HepG2 (cell line): ENCODE results near the gene PRUNE1. TPM values are rescaled to one million over a fixed set of nuclear protein-coding genes. Genes with fewer than 3 reads are reported as not detected.

Source experiments
- ARNT ChIP-seq: fragments of 450-650 bp; IDR thresholded peaks from 2 replicates; pipeline ENCODE4 v1.6.1; 2017
- ARNTL ChIP-seq: sonication (generic); formaldehyde crosslinking; IDR thresholded peaks from 2 replicates; pipeline ENCODE4 v1.4.0; 2020; ENCODE audit warnings: mild to moderate bottlenecking, missing genetic modification reagents
- CENPT ChIP-seq: sonication (generic); formaldehyde crosslinking; IDR thresholded peaks from 2 replicates; pipeline ENCODE4 v1.8.0; 2022; ENCODE audit warnings: low read depth, mild to moderate bottlenecking, moderate library complexity, missing genetic modification reagents
- FOSL2 ChIP-seq: sonication (generic); formaldehyde crosslinking; IDR thresholded peaks from 2 replicates; pipeline ENCODE4 v1.4.0; 2020; ENCODE audit warnings: missing genetic modification reagents
- FOXM1 ChIP-seq: sonication (generic); formaldehyde crosslinking; IDR thresholded peaks from 2 replicates; pipeline ENCODE4 v1.5.0; 2020; ENCODE audit warnings: missing genetic modification reagents
- HCFC1 ChIP-seq: fragments of 150-350 bp; IDR thresholded peaks from 2 replicates; pipeline ENCODE4 v1.6.1; 2014; ENCODE audit warnings: low read depth, low read length
- IRX3 ChIP-seq: sonication (generic); formaldehyde crosslinking; IDR thresholded peaks from 2 replicates; pipeline ENCODE4 v1.8.1; 2023; ENCODE audit warnings: mild to moderate bottlenecking, low read depth, missing genetic modification reagents, borderline replicate concordance
- NCOA2 ChIP-seq: sonication (generic); formaldehyde crosslinking; IDR thresholded peaks from 2 replicates; pipeline ENCODE4 v1.8.0; 2022; ENCODE audit warnings: inconsistent platforms
- SRF ChIP-seq: IDR thresholded peaks from 2 replicates; pipeline ENCODE4 v1.6.1; 2011; ENCODE audit warnings: mild to moderate bottlenecking, low read depth, low read length, moderate library complexity
- SRY ChIP-seq: sonication (generic); formaldehyde crosslinking; IDR thresholded peaks from 2 replicates; pipeline ENCODE4 v1.8.0; 2022; ENCODE audit warnings: mild to moderate bottlenecking, missing genetic modification reagents
- THAP11 ChIP-seq: IDR thresholded peaks from 2 replicates; pipeline ENCODE4 v1.6.1; 2016; ENCODE audit warnings: missing biosample characterization, missing genetic modification reagents
- WIZ ChIP-seq: sonication (generic); formaldehyde crosslinking; IDR thresholded peaks from 2 replicates; pipeline ENCODE4 v1.5.1; 2020; ENCODE audit warnings: mild to moderate bottlenecking, missing genetic modification reagents
- ZFYVE20 ChIP-seq: sonication (generic); formaldehyde crosslinking; IDR thresholded peaks from 2 replicates; pipeline ENCODE4 v1.8.0; 2023; ENCODE audit warnings: low read depth, mild to moderate bottlenecking, moderate library complexity, missing genetic modification reagents, borderline replicate concordance
- ZNF644 ChIP-seq: IDR thresholded peaks from 2 replicates; pipeline ENCODE4 v1.6.1; 2016; ENCODE audit warnings: low read depth
- polyA plus RNA-seq, 8 experiments: library from polyadenylated mRNA; depleted of rRNA in 3 of 8; stranded (reverse) in 7 of 8; unstranded in 1 of 8; fragments of >200 nt; fragmentation: Illumina TruSeq in 4 of 8; extraction: Trizol in 4 of 8; gene quantifications; 2 replicates each; pipeline versions ENCODE4 v1.2.1 to v1.2.3, GENCODE V29; 2011 to 2016; ENCODE audit warnings: low read depth in 4 of 8, missing spikeins in 1 of 8, mixed read lengths in 1 of 8; ENCODE audit not compliant: insufficient read depth in 1 of 8
- total RNA-seq, 5 experiments: library from RNA; depleted of rRNA; stranded (reverse); fragments of >200 nt; fragmentation: Illumina TruSeq; extraction: Trizol; gene quantifications; 2 replicates each; pipeline ENCODE4 v1.2.3, GENCODE V29; 2016; ENCODE audit warnings: low read depth in 1 of 5
- TF ChIP-seq, protein P1 (sequence below): IDR thresholded peaks from 2 replicates; pipeline ENCODE4 v1.6.1; 2016; ENCODE audit warnings: mild to moderate bottlenecking
- TF ChIP-seq, protein P2 (sequence below): sonication (generic); formaldehyde crosslinking; IDR thresholded peaks from 2 replicates; pipeline ENCODE4 v1.5.0; 2020; ENCODE audit warnings: mild to moderate bottlenecking, low read depth, missing genetic modification reagents, borderline replicate concordance
- TF ChIP-seq, protein P3 (sequence below): sonication (generic); formaldehyde crosslinking; IDR thresholded peaks from 2 replicates; pipeline ENCODE4 v1.8.1; 2023; ENCODE audit warnings: mild to moderate bottlenecking, inconsistent platforms, moderate library complexity, missing genetic modification reagents, borderline replicate concordance
- TF ChIP-seq, protein P4 (sequence below): sonication (generic); formaldehyde crosslinking; conservative IDR thresholded peaks from 2 replicates; pipeline ENCODE4 v1.8.0; 2022; ENCODE audit warnings: missing genetic modification reagents
- TF ChIP-seq, protein P5 (sequence below): sonication (generic); formaldehyde crosslinking; IDR thresholded peaks from 2 replicates; pipeline ENCODE4 v1.9.0; 2021; ENCODE audit warnings: mild to moderate bottlenecking, missing genetic modification reagents

Gene PRUNE1
- total and polyA plus RNA-seq, 2 of the 13 experiments (the other 11 are each of a cell fraction or from before 2014, with no cell fraction given), result 19.0 to 31.9 TPM

DNA sequence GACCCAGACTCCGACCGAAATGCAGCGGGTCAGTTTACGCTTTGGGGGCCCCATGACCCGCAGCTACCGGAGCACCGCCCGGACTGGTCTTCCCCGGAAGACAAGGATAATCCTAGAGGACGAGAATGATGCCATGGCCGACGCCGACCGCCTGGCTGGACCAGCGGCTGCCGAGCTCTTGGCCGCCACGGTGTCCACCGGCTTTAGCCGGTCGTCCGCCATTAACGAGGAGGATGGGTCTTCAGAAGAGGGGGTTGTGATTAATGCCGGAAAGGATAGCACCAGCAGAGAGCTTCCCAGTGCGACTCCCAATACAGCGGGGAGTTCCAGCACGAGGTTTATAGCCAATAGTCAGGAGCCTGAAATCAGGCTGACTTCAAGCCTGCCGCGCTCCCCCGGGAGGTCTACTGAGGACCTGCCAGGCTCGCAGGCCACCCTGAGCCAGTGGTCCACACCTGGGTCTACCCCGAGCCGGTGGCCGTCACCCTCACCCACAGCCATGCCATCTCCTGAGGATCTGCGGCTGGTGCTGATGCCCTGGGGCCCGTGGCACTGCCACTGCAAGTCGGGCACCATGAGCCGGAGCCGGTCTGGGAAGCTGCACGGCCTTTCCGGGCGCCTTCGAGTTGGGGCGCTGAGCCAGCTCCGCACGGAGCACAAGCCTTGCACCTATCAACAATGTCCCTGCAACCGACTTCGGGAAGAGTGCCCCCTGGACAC lies 39.8 kb downstream of the PRUNE1 start (continued):
- TF ChIP-seq SRY (CRISPR knock-in tag), result peak; percentile 56; the same call in 1 of the 2 replicates
- TF ChIP-seq FOSL2 (CRISPR knock-in tag), result peak; percentile 11; the same call in 1 of the 2 replicates
- TF ChIP-seq, protein P1, sequence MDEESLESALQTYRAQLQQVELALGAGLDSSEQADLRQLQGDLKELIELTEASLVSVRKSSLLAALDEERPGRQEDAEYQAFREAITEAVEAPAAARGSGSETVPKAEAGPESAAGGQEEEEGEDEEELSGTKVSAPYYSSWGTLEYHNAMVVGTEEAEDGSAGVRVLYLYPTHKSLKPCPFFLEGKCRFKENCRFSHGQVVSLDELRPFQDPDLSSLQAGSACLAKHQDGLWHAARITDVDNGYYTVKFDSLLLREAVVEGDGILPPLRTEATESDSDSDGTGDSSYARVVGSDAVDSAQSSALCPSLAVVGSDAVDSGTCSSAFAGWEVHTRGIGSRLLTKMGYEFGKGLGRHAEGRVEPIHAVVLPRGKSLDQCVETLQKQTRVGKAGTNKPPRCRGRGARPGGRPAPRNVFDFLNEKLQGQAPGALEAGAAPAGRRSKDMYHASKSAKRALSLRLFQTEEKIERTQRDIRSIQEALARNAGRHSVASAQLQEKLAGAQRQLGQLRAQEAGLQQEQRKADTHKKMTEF (CRISPR knock-in tag), result peak; percentile 27
- TF ChIP-seq THAP11 (CRISPR knock-in tag), result no peak; the same call in 1 of the 2 replicates
- TF ChIP-seq, protein P2, sequence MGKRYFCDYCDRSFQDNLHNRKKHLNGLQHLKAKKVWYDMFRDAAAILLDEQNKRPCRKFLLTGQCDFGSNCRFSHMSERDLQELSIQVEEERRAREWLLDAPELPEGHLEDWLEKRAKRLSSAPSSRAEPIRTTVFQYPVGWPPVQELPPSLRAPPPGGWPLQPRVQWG (CRISPR knock-in tag), result no peak
- TF ChIP-seq ZNF644 (CRISPR knock-in tag), result no peak
- TF ChIP-seq FOXM1 (CRISPR knock-in tag), result no peak
- no peak for TF ChIP-seq IRX3
- no peak for TF ChIP-seq ARNTL
- no peak for TF ChIP-seq HCFC1
- peak; percentile 29; the same call in 1 of the 2 replicates for TF ChIP-seq NCOA2 (CRISPR knock-in tag)
- TF ChIP-seq CENPT, result 0 out of 2 replicates have a peak, but pooled peaks have one; percentile 69
- TF ChIP-seq ARNT, result no peak
- TF ChIP-seq SRF, result no peak
- TF ChIP-seq WIZ (CRISPR knock-in tag), result no peak
- TF ChIP-seq, protein P3, sequence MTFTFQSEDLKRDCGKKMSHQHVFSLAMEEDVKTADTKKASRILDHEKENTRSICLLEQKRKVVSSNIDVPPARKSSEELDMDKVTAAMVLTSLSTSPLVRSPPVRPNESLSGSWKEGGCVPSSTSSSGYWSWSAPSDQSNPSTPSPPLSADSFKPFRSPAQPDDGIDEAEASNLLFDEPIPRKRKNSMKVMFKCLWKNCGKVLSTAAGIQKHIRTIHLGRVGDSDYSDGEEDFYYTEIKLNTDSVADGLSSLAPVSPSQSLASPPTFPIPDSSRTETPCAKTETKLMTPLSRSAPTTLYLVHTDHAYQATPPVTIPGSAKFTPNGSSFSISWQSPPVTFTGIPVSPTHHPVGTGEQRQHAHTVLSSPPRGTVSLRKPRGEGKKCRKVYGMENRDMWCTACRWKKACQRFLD, result no peak
- 0 out of 2 replicates have a peak, but pooled peaks have one; percentile 16 for TF ChIP-seq ZFYVE20 (CRISPR knock-in tag)
- TF ChIP-seq, protein P4, sequence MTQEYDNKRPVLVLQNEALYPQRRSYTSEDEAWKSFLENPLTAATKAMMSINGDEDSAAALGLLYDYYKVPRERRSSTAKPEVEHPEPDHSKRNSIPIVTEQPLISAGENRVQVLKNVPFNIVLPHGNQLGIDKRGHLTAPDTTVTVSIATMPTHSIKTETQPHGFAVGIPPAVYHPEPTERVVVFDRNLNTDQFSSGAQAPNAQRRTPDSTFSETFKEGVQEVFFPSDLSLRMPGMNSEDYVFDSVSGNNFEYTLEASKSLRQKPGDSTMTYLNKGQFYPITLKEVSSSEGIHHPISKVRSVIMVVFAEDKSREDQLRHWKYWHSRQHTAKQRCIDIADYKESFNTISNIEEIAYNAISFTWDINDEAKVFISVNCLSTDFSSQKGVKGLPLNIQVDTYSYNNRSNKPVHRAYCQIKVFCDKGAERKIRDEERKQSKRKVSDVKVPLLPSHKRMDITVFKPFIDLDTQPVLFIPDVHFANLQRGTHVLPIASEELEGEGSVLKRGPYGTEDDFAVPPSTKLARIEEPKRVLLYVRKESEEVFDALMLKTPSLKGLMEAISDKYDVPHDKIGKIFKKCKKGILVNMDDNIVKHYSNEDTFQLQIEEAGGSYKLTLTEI (CRISPR knock-in tag), result no peak
- TF ChIP-seq, protein P5, sequence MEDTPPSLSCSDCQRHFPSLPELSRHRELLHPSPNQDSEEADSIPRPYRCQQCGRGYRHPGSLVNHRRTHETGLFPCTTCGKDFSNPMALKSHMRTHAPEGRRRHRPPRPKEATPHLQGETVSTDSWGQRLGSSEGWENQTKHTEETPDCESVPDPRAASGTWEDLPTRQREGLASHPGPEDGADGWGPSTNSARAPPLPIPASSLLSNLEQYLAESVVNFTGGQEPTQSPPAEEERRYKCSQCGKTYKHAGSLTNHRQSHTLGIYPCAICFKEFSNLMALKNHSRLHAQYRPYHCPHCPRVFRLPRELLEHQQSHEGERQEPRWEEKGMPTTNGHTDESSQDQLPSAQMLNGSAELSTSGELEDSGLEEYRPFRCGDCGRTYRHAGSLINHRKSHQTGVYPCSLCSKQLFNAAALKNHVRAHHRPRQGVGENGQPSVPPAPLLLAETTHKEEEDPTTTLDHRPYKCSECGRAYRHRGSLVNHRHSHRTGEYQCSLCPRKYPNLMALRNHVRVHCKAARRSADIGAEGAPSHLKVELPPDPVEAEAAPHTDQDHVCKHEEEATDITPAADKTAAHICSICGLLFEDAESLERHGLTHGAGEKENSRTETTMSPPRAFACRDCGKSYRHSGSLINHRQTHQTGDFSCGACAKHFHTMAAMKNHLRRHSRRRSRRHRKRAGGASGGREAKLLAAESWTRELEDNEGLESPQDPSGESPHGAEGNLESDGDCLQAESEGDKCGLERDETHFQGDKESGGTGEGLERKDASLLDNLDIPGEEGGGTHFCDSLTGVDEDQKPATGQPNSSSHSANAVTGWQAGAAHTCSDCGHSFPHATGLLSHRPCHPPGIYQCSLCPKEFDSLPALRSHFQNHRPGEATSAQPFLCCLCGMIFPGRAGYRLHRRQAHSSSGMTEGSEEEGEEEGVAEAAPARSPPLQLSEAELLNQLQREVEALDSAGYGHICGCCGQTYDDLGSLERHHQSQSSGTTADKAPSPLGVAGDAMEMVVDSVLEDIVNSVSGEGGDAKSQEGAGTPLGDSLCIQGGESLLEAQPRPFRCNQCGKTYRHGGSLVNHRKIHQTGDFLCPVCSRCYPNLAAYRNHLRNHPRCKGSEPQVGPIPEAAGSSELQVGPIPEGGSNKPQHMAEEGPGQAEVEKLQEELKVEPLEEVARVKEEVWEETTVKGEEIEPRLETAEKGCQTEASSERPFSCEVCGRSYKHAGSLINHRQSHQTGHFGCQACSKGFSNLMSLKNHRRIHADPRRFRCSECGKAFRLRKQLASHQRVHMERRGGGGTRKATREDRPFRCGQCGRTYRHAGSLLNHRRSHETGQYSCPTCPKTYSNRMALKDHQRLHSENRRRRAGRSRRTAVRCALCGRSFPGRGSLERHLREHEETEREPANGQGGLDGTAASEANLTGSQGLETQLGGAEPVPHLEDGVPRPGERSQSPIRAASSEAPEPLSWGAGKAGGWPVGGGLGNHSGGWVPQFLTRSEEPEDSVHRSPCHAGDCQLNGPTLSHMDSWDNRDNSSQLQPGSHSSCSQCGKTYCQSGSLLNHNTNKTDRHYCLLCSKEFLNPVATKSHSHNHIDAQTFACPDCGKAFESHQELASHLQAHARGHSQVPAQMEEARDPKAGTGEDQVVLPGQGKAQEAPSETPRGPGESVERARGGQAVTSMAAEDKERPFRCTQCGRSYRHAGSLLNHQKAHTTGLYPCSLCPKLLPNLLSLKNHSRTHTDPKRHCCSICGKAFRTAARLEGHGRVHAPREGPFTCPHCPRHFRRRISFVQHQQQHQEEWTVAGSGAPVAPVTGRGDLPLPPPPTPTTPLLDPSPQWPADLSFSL, result no peak
